ENCODE results near the gene LRCOL1. TPM values are rescaled to one million over a fixed set of nuclear protein-coding genes. Genes with fewer than 3 reads are reported as not detected.

The LRCOL1 gene
- total and polyA plus RNA-seq, 10 of the 15 experiments (the other 5 are each of a cell fraction or from before 2014, with no cell fraction given) = not detected

GRCh38 chr12:132617822-132618682 is 7.7 kb upstream of the LRCOL1 start:
- Histone ChIP-seq H3K9me3 (replicated peaks; ENCODE audit: control insufficient read depth, insufficient read depth, low read length) (peaks cover 10% of the 10 kb centered on the region), H3K36me3 (ENCODE audit: control insufficient read depth in 2 of 2, insufficient read depth in 2 of 2, low read length in 1 of 2) (no peaks in the 10 kb centered on the region; a peak in 1 of 4 replicates), H3K9ac (ENCODE audit: control insufficient read depth, insufficient read depth, low read length) (no peak overlapping the region), H2AFZ (ENCODE audit: control insufficient read depth, low read depth, low read length) (no peak overlapping the region), H3K4me2 (ENCODE audit: control insufficient read depth, insufficient read depth) (no peak overlapping the region), H3K79me2 (ENCODE audit: control insufficient read depth, insufficient read depth, low read length) (no peaks in the 10 kb centered on the region), H3K27me3 (replicated peaks in 1 of 2; ENCODE audit: control insufficient read depth in 2 of 2, insufficient read depth in 2 of 2, low read length in 1 of 2) (no peaks in the 10 kb centered on the region), H3K4me3 (no peak overlapping the region), H4K20me1 (ENCODE audit: control insufficient read depth, insufficient read depth) (no peaks in the 10 kb centered on the region), H3K4me1 (ENCODE audit: control insufficient read depth, insufficient read depth, low read length) (no peaks in the 10 kb centered on the region), H3K27ac (ENCODE audit: control insufficient read depth, insufficient read depth) (no peak overlapping the region)
- in situ Hi-C loops (cut with MboI) = no loop called here
- FAIRE-seq = no peak
- intact Hi-C loops (cut with micrococcal nuclease; ENCODE audit: unreplicated experiment) = no loop called here
- no peak for TF ChIP-seq ZNF207 (IDR thresholded peaks at IDR 0.05; ENCODE audit: borderline replicate concordance)
- TF ChIP-seq NRF1 (conservative IDR thresholded peaks at IDR 0.05; ENCODE audit: low read depth, low read length) = no peak
- TF ChIP-seq RBBP5 (conservative IDR thresholded peaks at IDR 0.05) = no peak
- no peak for TF ChIP-seq JUND (IDR thresholded peaks at IDR 0.05; ENCODE audit: low read depth, low read length)
- no peak for TF ChIP-seq CBX5 (IDR thresholded peaks at IDR 0.05; ENCODE audit: low read depth)
- no peak for TF ChIP-seq RFX5 (IDR thresholded peaks at IDR 0.05; ENCODE audit: low read depth, low read length)
- TF ChIP-seq POLR2A (IDR thresholded peaks at IDR 0.05; ENCODE audit: low read depth, low read length) = no peak
- no peak for TF ChIP-seq ZNF24 (IDR thresholded peaks at IDR 0.05)
- no peak for TF ChIP-seq CEBPZ (IDR thresholded peaks at IDR 0.05; ENCODE audit: low read depth, low read length)
- TF ChIP-seq YY1 (IDR thresholded peaks at IDR 0.05; ENCODE audit: low read depth, low read length) = no peak
- 51% methylated on average over 20 of the region's 51 CpGs for WGBS (ENCODE audit: insufficient coverage, insufficient replicate concordance, low lambda C conversion rate, missing lambda C conversion rate)
- no peak for ATAC-seq
- DNase-seq (ENCODE audit: low read depth, low spot score) = no peak
- CTCF ChIA-PET = no interaction called here
- RAD21 ChIA-PET (ENCODE audit: unreplicated experiment) = no interaction called here
- POLR2A ChIA-PET = no interaction called here
- SMC1A ChIA-PET (ENCODE audit: uncharacterized antibody, unreplicated experiment) = no interaction called here
- no TSS peak for BruUV-seq (replicated peaks)
